ENCODE results near the gene ZSCAN22.
"Not testable (repeated sequence)": the region's sequence is repeated elsewhere in the genome, so short reads cannot be mapped to it uniquely, and the experiment has no call there.

ZSCAN22 gene

DNA sequence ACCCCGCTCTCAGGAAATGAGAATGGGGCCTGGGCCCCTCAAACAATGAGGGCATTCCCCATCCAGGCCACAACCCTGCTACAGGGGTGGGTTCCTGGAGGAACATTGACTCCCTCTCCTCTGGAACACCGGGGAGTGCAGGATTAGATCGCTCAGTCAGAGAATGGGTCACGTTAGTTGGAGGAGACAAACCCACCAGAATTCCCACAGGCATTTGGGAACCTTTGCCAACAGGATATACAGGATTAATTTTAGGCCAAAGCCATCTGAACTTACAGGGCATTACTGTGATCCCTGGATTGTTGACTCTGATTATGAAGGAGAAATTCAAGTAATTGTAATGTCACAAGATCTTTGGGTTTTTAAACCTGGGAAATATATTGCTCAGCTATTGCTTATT, 19.1 kb upstream of the ZSCAN22 start:
- Histone ChIP-seq H3F3A (ENCODE audit: low read depth) (no peaks in the 10 kb centered on the region), H3K79me2 (ENCODE audit: insufficient read depth, low read length) (peaks cover 53% of the 10 kb centered on the region), H2AFZ (ENCODE audit: low read length) (no peak overlapping the region), H3K27me3 (ENCODE audit: insufficient read depth, low read length, poor library complexity, severe bottlenecking) (no peaks in the 10 kb centered on the region), H4K20me1 (ENCODE audit: insufficient read depth, low read length, poor library complexity, severe bottlenecking) (peaks cover 31% of the 10 kb centered on the region), H3K4me3 (ENCODE audit: low read length, poor library complexity, severe bottlenecking) (peak overlapping the region; percentile 22), H3K4me1 (ENCODE audit: insufficient read depth, low read length, poor library complexity, severe bottlenecking) (peaks cover 38% of the 10 kb centered on the region), H3K9ac (ENCODE audit: low read depth, low read length, poor library complexity, severe bottlenecking) (peak overlapping the region; percentile 32), H3K36me3 (ENCODE audit: insufficient read depth, low read length) (peaks cover 27% of the 10 kb centered on the region; the same call in 1 of the 2 replicates), H3K4me2 (ENCODE audit: low read depth, low read length, poor library complexity, severe bottlenecking) (peak overlapping the region; percentile 96), H3K9me3 (ENCODE audit: insufficient read depth, low read depth, low read length) (no peaks in the 10 kb centered on the region), H3K9me2 (replicated peaks; ENCODE audit: low read depth, low read length) (no peaks in the 10 kb centered on the region)
- no peak for TF ChIP-seq EZH2phosphoT487 (IDR thresholded peaks at IDR 0.05; ENCODE audit: borderline replicate concordance)
- TF ChIP-seq, protein P1, sequence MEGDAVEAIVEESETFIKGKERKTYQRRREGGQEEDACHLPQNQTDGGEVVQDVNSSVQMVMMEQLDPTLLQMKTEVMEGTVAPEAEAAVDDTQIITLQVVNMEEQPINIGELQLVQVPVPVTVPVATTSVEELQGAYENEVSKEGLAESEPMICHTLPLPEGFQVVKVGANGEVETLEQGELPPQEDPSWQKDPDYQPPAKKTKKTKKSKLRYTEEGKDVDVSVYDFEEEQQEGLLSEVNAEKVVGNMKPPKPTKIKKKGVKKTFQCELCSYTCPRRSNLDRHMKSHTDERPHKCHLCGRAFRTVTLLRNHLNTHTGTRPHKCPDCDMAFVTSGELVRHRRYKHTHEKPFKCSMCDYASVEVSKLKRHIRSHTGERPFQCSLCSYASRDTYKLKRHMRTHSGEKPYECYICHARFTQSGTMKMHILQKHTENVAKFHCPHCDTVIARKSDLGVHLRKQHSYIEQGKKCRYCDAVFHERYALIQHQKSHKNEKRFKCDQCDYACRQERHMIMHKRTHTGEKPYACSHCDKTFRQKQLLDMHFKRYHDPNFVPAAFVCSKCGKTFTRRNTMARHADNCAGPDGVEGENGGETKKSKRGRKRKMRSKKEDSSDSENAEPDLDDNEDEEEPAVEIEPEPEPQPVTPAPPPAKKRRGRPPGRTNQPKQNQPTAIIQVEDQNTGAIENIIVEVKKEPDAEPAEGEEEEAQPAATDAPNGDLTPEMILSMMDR (conservative IDR thresholded peaks at IDR 0.05; ENCODE audit: low read length): no peak

DNA sequence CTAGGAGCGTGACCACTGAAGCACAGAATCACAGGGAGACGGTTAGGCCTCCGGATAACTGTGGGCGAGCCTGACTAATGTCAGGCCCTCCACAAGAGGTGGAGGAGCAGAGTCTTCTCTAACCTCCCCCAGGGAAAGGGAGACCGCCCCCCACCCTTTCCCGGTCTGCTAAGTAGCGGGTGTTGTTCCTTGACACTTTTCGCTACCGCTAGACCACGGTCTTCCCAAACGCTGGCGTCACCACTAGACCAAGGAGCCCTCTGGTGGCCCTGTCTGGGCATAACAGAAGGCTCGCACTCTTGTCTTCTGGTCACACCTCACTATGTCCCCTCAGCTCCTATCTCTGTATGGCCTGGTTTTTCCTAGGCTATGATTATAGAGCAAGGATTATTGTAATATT, 16.1 kb upstream of the ZSCAN22 start:
- not testable (repeated sequence) for H3K9me3 ChIP-seq (ENCODE audit: insufficient read depth, low read depth, low read length); H3K27me3 ChIP-seq (ENCODE audit: insufficient read depth, low read length, poor library complexity, severe bottlenecking); H3K9me2 ChIP-seq (replicated peaks; ENCODE audit: low read depth, low read length); H3F3A ChIP-seq (ENCODE audit: low read depth); H3K4me2 ChIP-seq (ENCODE audit: low read depth, low read length, poor library complexity, severe bottlenecking); H3K4me3 ChIP-seq (ENCODE audit: low read length, poor library complexity, severe bottlenecking); H3K9ac ChIP-seq (ENCODE audit: low read depth, low read length, poor library complexity, severe bottlenecking); H2AFZ ChIP-seq (ENCODE audit: low read length)
- H4K20me1 ChIP-seq (ENCODE audit: insufficient read depth, low read length, poor library complexity, severe bottlenecking): peaks cover 31% of the 10 kb centered on the region
- TF ChIP-seq, protein P1 (conservative IDR thresholded peaks at IDR 0.05; ENCODE audit: low read length): peak; percentile 40
- H3K36me3 ChIP-seq (ENCODE audit: insufficient read depth, low read length): peaks cover 53% of the 10 kb centered on the region; the same call in 1 of the 2 replicates
- peaks cover 48% of the 10 kb centered on the region for H3K79me2 ChIP-seq (ENCODE audit: insufficient read depth, low read length)
- peaks cover 34% of the 10 kb centered on the region for H3K4me1 ChIP-seq (ENCODE audit: insufficient read depth, low read length, poor library complexity, severe bottlenecking)

DNA sequence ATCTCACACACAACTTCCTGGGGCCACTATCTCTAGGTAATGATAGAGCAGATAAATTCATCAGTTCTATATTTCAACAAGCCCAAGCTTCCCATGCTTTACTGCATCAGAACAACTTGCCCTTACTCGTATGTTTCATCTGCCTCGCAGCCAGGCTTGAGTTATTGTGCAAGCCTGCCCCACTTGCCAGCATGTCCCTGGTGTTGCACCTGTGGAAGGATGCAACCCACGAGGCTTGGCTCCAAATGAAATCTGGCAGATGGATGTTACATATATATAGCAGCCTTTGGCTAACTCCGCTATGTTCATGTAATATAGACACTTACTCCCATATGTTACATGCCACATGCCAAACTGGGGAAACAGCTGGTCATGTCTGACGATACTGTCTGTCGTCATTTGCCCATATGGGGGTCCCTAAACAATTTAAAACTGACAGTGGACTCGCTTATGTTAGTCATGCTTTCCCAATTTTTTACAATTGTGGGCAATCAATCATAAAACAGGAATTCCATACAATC, 15.4 kb upstream of the ZSCAN22 start:
- Histone ChIP-seq H3K79me2 (ENCODE audit: insufficient read depth, low read length) (peaks cover 41% of the 10 kb centered on the region), H3K36me3 (ENCODE audit: insufficient read depth, low read length) (peaks cover 54% of the 10 kb centered on the region; the same call in 1 of the 2 replicates), H3K4me2 (ENCODE audit: low read depth, low read length, poor library complexity, severe bottlenecking) (no peak overlapping the region), H3K4me3 (ENCODE audit: low read length, poor library complexity, severe bottlenecking) (no peak overlapping the region), H3K4me1 (ENCODE audit: insufficient read depth, low read length, poor library complexity, severe bottlenecking) (peaks cover 31% of the 10 kb centered on the region), H3K27me3 (ENCODE audit: insufficient read depth, low read length, poor library complexity, severe bottlenecking) (no peaks in the 10 kb centered on the region), H3K9me3 (ENCODE audit: insufficient read depth, low read depth, low read length) (no peaks in the 10 kb centered on the region), H3K9me2 (replicated peaks; ENCODE audit: low read depth, low read length) (no peaks in the 10 kb centered on the region), H4K20me1 (ENCODE audit: insufficient read depth, low read length, poor library complexity, severe bottlenecking) (peaks cover 26% of the 10 kb centered on the region), H2AFZ (ENCODE audit: low read length) (no peak overlapping the region), H3F3A (ENCODE audit: low read depth) (no peaks in the 10 kb centered on the region), H3K9ac (ENCODE audit: low read depth, low read length, poor library complexity, severe bottlenecking) (no peak overlapping the region)
- no peak for TF ChIP-seq EZH2phosphoT487 (IDR thresholded peaks at IDR 0.05; ENCODE audit: borderline replicate concordance)
- TF ChIP-seq, protein P1 (conservative IDR thresholded peaks at IDR 0.05; ENCODE audit: low read length): no peak

All from Loucy (cell line).